Epithelial cell of esophagus (primary cell): ENCODE data around the gene TICAM2.

Experiments used
- DNase-seq: peaks from one replicate; pipeline ENCODE4 v3.0.0; 2010; ENCODE audit warnings: low read depth
- H3K4me3 ChIP-seq: 2 replicates; pipeline ENCODE4 v1.5.1; 2011; ENCODE audit warnings: mild to moderate bottlenecking, low read length, control low read depth
- CTCF ChIP-seq: IDR thresholded peaks from 2 replicates; pipeline ENCODE4 v1.5.1; 2011; ENCODE audit warnings: low read depth, mild to moderate bottlenecking, low read length, control low read depth, inconsistent platforms; ENCODE audit not compliant: insufficient read depth; ENCODE audit errors: missing control alignments

TICAM2 gene

GRCh38 chr5:115545351-115545882, 56.9 kb downstream of the TICAM2 start:
- no peak for TF ChIP-seq CTCF
- H3K4me3 ChIP-seq: no peak overlapping the region
- DNase-seq: no peak

- TF ChIP-seq CTCF: no peak
- peak within 1 kb of the TSS; percentile 80 for H3K4me3 ChIP-seq
Observed at GRCh38 chr5:115544436-115545350, 57.6 kb downstream of the TICAM2 start, which contains the start of gene FEM1C. TSS of gene FEM1C (minus strand) at chr5:115544775. CDS start at chr5:115543493, 1,282 bp downstream.

DNA sequence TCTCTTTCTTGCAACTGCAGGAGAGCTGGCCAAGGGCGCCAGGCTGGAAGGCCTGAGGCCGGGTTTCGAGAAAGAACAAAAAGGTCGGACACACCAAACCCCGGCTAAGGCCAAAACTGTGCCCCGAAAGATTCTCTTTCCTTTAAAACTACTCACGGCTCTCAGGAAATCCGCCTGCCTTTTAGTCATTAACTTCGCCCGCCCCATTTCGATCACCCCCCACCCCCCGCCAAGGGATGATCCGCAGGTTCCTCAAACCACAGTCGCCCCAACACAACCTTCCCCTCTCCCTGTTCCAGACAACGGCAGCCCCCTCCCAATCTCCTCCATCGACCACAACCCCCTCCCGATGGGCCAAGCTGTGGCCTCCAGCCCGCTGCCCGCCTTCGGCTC, 58.2 kb downstream of the TICAM2 start:
- H3K4me3 ChIP-seq: peak overlapping the region; percentile 80
- no peak for TF ChIP-seq CTCF
- peak; percentile 61 for DNase-seq

More at GRCh38 chr5:115544436-115545350, 57.6 kb downstream of the TICAM2 start, which contains the start of gene FEM1C:
- peak; percentile 99 for DNase-seq

- no peak for DNase-seq
- H3K4me3 ChIP-seq: peak overlapping the region; percentile 80
Observed at GRCh38 chr5:115543365-115544042, 58.8 kb downstream of the TICAM2 start.

GRCh38 chr5:115542651-115543364, 59.5 kb downstream of the TICAM2 start:
- no peak for TF ChIP-seq CTCF
- H3K4me3 ChIP-seq: peak overlapping the region; percentile 80
- peak; percentile 65 for DNase-seq

More at GRCh38 chr5:115543365-115544042, 58.8 kb downstream of the TICAM2 start:
- TF ChIP-seq CTCF: no peak

- TF ChIP-seq CTCF: no peak
- DNase-seq: no peak
- H3K4me3 ChIP-seq: peak overlapping the region; percentile 80
Observed at GRCh38 chr5:115542086-115542485, 60.2 kb downstream of the TICAM2 start.
